Activated CD4-positive, alpha-beta T cell treated with anti-CD3 and anti-CD28 coated beads, Interleukin-2, amount 50 U/mL, for 1 hour (primary cell): ENCODE measurements around the gene ATP2A1.
"Not testable (repeated sequence)": the region's sequence is repeated elsewhere in the genome, so short reads cannot be mapped to it uniquely, and the experiment has no call there.

ENCODE experiments used
- DNase-seq: peaks from one replicate; pipeline ENCODE4 v3.0.0-alpha.2; 2020

The ATP2A1 gene

GRCh38 chr16:28913946-28914724, 35.8 kb downstream of the ATP2A1 start:
- no peak for DNase-seq

GRCh38 chr16:28915181-28915580, 36.9 kb downstream of the ATP2A1 start:
- no peak for DNase-seq

DNA sequence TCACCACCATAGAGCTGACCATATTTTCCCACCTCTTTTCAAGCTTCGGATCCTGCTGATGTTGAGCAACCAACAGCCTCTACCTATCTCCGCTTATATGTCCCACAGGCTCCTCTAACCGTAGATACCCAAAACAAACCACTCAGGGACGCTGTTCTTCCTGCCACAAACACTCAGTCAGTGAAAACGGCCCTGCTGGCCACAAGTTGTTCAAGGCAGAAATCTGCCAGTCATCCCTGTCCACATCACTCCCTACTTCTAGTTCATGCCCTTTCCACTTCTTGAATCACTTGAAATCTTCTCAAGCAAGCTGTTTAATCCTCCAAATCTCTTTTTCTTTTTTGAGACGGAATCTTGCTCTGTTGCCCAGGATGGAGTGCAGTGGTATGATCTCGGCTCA, 38.8 kb downstream of the ATP2A1 start:
- DNase-seq = no peak

DNA sequence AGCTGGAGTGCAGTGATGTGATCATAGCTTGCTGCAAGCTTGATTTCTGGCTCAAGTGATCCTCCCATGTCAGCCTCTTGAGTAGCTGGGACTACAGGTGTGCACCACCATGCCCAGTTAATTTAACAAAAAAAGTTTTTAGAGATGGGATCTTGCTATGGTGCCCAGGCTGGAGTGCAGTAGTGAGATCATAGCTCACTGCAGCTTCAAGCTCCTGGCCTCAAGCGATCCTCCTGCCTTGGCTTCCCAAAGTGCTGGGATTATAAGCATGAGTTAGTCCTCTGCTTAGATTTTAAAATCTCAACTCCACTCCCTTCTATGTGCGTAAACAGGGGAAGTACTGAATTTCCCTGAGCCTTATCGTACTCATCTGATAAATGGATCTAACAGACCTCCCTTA, 40.4 kb downstream of the ATP2A1 start:
- no peak for DNase-seq

GRCh38 chr16:28923231-28923587, 44.9 kb downstream of the ATP2A1 start:
- no peak for DNase-seq

GRCh38 chr16:28923652-28924398, 45.5 kb downstream of the ATP2A1 start:
- no peak for DNase-seq

DNA sequence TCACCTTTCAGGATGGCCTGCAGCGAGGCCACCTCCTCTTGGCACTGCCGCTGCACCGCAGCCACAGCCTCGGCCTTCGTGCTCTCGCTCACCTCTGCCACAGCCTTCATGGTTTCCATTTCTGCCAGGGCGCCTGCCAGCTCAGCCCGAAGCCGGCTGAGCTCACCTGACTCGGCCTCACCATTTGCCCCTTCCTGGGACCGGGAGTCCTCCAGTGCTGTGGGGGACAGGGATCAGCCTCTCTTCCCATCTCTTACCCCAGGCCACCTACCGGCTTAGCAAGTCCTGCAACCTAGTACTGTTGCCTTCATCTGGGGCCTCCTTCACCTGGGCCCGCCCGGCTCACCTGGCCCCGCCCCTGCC, 46.1 kb downstream of the ATP2A1 start:
- no peak for DNase-seq

DNA sequence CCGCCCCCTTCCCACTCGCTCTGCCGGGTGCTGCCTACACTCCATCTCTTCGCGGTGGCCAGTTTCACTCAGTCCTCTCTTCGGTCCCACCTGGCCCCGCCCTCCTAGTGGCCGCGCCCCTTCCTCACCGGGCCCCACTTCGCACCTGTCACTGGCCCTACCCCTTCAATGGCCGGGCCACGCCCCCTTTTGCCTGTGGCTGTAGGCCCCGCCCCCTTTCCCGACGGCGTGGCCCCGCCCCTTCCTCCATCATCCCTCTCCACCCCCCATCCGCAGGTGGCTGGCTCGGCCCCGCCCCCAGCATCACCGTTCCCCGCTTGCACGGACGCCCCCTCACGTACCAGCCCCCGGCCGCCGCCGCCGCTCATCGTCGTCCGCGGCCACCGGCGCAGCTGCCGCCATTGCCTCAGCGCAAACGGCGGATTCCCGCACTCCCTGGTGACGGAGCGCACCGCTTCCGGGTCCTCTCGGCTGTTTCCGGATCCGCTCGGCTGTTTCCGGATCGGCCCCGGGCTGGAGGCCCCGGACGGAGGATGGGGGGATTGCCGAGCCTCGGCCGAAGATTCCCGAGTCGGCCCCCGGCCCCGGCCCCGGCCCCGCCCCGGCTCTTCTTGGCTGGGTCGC, 46.6 kb downstream of the ATP2A1 start, which contains the start of gene RABEP2:
Gene RABEP2 (minus strand): TSS at position 477 of the 624 bp plus-strand sequence. CDS start 75 bp downstream, at position 402.
- peak; percentile 93 for DNase-seq

GRCh38 chr16:28925386-28926228, 47.3 kb downstream of the ATP2A1 start:
- DNase-seq = peak; percentile 73

- DNase-seq = not testable (repeated sequence)
Measured at GRCh38 chr16:28926284-28926683, 48.0 kb downstream of the ATP2A1 start.

- no peak for DNase-seq
Measured at GRCh38 chr16:28927815-28928214, 49.5 kb downstream of the ATP2A1 start.

GRCh38 chr16:28930203-28930602, 51.9 kb downstream of the ATP2A1 start:
- no peak for DNase-seq

GRCh38 chr16:28930652-28931051, 52.4 kb downstream of the ATP2A1 start:
- no peak for DNase-seq

DNA sequence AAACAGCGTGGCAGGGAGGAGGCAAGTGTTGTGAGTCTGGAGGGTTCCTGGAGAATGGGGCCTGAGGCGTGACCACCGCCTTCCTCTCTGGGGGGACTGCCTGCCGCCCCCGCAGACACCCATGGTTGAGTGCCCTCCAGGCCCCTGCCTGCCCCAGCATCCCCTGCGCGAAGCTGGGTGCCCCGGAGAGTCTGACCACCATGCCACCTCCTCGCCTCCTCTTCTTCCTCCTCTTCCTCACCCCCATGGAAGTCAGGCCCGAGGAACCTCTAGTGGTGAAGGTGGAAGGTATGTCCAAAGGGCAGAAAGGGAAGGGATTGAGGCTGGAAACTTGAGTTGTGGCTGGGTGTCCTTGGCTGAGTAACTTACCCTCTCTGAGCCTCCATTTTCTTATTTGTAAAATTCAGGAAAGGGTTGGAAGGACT, 53.5 kb downstream of the ATP2A1 start, which contains the start of gene CD19:
Gene CD19 (plus strand): TSS at position 171 of the 425 bp plus-strand sequence. CDS start 30 bp downstream, at position 201.
- DNase-seq = no peak

DNA sequence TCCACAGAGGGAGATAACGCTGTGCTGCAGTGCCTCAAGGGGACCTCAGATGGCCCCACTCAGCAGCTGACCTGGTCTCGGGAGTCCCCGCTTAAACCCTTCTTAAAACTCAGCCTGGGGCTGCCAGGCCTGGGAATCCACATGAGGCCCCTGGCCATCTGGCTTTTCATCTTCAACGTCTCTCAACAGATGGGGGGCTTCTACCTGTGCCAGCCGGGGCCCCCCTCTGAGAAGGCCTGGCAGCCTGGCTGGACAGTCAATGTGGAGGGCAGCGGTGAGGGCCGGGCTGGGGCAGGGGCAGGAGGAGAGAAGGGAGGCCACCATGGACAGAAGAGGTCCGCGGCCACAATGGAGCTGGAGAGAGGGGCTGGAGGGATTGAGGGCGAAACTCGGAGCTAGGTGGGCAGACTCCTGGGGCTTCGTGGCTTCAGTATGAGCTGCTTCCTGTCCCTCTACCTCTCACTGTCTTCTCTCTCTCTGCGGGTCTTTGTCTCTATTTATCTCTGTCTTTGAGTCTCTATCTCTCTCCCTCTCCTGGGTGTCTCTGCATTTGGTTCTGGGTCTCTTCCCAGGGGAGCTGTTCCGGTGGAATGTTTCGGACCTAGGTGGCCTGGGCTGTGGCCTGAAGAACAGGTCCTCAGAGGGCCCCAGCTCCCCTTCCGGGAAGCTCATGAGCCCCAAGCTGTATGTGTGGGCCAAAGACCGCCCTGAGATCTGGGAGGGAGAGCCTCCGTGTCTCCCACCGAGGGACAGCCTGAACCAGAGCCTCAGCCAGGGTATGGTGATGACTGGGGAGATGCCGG, 54.3 kb downstream of the ATP2A1 start:
- DNase-seq = no peak

DNA sequence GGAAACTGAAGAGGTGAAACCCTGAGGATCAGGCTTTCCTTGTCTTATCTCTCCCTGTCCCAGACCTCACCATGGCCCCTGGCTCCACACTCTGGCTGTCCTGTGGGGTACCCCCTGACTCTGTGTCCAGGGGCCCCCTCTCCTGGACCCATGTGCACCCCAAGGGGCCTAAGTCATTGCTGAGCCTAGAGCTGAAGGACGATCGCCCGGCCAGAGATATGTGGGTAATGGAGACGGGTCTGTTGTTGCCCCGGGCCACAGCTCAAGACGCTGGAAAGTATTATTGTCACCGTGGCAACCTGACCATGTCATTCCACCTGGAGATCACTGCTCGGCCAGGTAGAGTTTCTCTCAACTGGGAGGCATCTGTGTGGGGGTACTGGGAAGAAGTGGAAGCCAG, 54.9 kb downstream of the ATP2A1 start:
- DNase-seq = no peak

DNA sequence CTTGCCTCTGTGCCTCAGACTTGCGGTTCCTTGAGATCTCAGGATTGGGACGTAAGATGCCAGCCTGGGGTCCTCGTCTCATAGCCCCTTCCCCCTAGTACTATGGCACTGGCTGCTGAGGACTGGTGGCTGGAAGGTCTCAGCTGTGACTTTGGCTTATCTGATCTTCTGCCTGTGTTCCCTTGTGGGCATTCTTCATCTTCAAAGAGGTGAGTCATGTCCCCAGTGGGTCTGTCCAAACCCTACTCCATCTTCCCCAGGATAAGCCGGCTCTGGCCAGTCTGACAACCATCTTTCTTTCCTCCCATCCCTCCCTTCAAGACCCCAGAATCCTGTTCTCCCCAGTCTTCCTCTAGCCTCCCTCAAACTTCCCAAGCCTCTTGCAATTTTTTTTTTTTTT, 57.1 kb downstream of the ATP2A1 start:
- no peak for DNase-seq

- peak; percentile 82 for DNase-seq
Measured at GRCh38 chr16:28935924-28936783, 57.9 kb downstream of the ATP2A1 start.

- no peak for DNase-seq
Measured at GRCh38 chr16:28936784-28937155, 58.5 kb downstream of the ATP2A1 start.

DNA sequence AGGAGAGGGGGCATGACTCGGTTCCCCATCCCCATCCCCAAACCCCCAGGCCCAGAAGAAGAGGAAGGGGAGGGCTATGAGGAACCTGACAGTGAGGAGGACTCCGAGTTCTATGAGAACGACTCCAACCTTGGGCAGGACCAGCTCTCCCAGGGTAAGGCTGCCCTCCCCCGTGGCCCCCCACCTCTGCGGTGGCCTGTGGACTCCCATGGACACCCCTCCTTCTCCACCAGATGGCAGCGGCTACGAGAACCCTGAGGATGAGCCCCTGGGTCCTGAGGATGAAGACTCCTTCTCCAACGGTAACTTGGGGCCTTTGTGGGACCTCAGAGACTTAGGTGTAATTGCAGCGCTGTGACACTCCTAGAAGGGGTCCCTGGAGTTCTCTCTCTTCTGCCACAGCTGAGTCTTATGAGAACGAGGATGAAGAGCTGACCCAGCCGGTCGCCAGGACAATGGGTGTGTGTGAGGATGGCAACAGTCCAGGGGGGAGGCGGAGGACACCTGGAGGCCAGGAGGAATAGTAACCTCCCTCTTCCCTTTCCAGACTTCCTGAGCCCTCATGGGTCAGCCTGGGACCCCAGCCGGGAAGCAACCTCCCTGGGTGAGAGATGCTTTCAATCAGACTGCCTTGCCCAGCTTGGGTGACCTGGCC, 59.1 kb downstream of the ATP2A1 start:
- no peak for DNase-seq
